Muscle of back (tissue), 11 donors: ENCODE results near the gene SND1. TPM values are rescaled to one million over a fixed set of nuclear protein-coding genes. Genes with fewer than 3 reads are reported as not detected.
"Not testable (repeated sequence)": the region's sequence is repeated elsewhere in the genome, so short reads cannot be mapped to it uniquely, and the experiment has no call there.

Source experiments
- DNase-seq, 3 donors: peaks; one replicate each; pipeline versions ENCODE4 v3.0.0 to v3.0.0-alpha.2; 2013
- polyA plus RNA-seq, 10 donors: library from polyadenylated mRNA; unstranded; fragments of 120-200 nt; gene quantifications; one replicate each; pipeline ENCODE4 v1.2.1, GENCODE V29; 2013; ENCODE audit not compliant: insufficient read length in 10 of 10

Gene SND1
- polyA plus RNA-seq, 10 donors = 79.0 to 120 (median 98.4) TPM

- no peak for DNase-seq
These were observed 442.7 kb downstream of the SND1 start for GRCh38 chr7:128094686-128095085.

- DNase-seq = no peak
These were observed 445.3 kb downstream of the SND1 start for GRCh38 chr7:128097211-128097731.

GRCh38 chr7:128098629-128099028 is 446.6 kb downstream of the SND1 start:
- no peak for DNase-seq

GRCh38 chr7:128099204-128099671 is 447.2 kb downstream of the SND1 start:
- DNase-seq = no peak

GRCh38 chr7:128100225-128100948 is 448.4 kb downstream of the SND1 start:
- no peak for DNase-seq

GRCh38 chr7:128100949-128101713 is 449.1 kb downstream of the SND1 start:
- no peak for DNase-seq

GRCh38 chr7:128102490-128103291 is 450.7 kb downstream of the SND1 start:
- no peak for DNase-seq

- DNase-seq = peak in 2 of 3 donors; percentile 49 to 85
These were observed 451.6 kb downstream of the SND1 start for GRCh38 chr7:128103498-128104107.

- DNase-seq = peak in 1 of 3 donors; percentile 75
These were observed 452.2 kb downstream of the SND1 start for GRCh38 chr7:128104108-128104742.

- no peak for DNase-seq
These were observed 453.4 kb downstream of the SND1 start for GRCh38 chr7:128105228-128106022.

- no peak for DNase-seq
These were observed 454.8 kb downstream of the SND1 start for GRCh38 chr7:128106821-128107220.

- DNase-seq = not testable (repeated sequence)
These were observed 455.5 kb downstream of the SND1 start for GRCh38 chr7:128107516-128107915.

- DNase-seq = no peak
These were observed 456.1 kb downstream of the SND1 start for GRCh38 chr7:128108129-128108528.

- DNase-seq = no peak
These were observed 456.8 kb downstream of the SND1 start for GRCh38 chr7:128108641-128109423.

- not testable (repeated sequence) for DNase-seq
These were observed 457.5 kb downstream of the SND1 start for GRCh38 chr7:128109424-128109969.

- DNase-seq = no peak
These were observed 458.8 kb downstream of the SND1 start for GRCh38 chr7:128110641-128111364.

- DNase-seq = no peak
These were observed 460.2 kb downstream of the SND1 start for GRCh38 chr7:128112018-128112780.
